HepG2 (cell line): ENCODE measurements around the gene ABCF1. TPM values are rescaled to one million over a fixed set of nuclear protein-coding genes. Genes with fewer than 3 reads are reported as not detected.
A peak's percentile ranks its signal among the peaks of the same experiment; 100 is the strongest.

Source experiments
- CBX2 ChIP-seq, 2 experiments: fragments of 200-600 bp in 1 of 2; sonication (generic); formaldehyde crosslinking in 1 of 2; IDR thresholded peaks; 2 replicates each; pipeline versions ENCODE4 v1.7.0 to v1.8.1; 2018 to 2022; ENCODE audit warnings: low read depth in 2 of 2, low read length in 1 of 2, mild to moderate bottlenecking in 1 of 2, missing genetic modification reagents in 1 of 2
- CSRNP2 ChIP-seq: sonication (generic); formaldehyde crosslinking; conservative IDR thresholded peaks from 2 replicates; pipeline ENCODE4 v1.8.0; 2022; ENCODE audit warnings: low read depth, missing genetic modification reagents
- ELK4 ChIP-seq: sonication (generic); formaldehyde crosslinking; IDR thresholded peaks from 2 replicates; pipeline ENCODE4 v1.9.0; 2021; ENCODE audit warnings: missing genetic modification reagents, borderline replicate concordance
- FOXK2 ChIP-seq: fragments of 450-650 bp; IDR thresholded peaks from 2 replicates; pipeline ENCODE4 v1.6.1; 2016
- GLI4 ChIP-seq: sonication (generic); formaldehyde crosslinking; IDR thresholded peaks from 2 replicates; pipeline ENCODE4 v1.5.1; 2020; ENCODE audit warnings: missing genetic modification reagents, mild to moderate bottlenecking, moderate library complexity, borderline replicate concordance
- SNRNP70 ChIP-seq: fragments of 200-400 bp; formaldehyde crosslinking; IDR thresholded peaks from 2 replicates; pipeline ENCODE4 v1.6.1; 2017; ENCODE audit warnings: mild to moderate bottlenecking, low read depth, low read length, moderate library complexity
- ZNF337 ChIP-seq: sonication (generic); formaldehyde crosslinking; IDR thresholded peaks from 2 replicates; pipeline ENCODE4 v1.5.1; 2020; ENCODE audit warnings: missing genetic modification reagents, low read depth, mild to moderate bottlenecking, borderline replicate concordance
- ZNF414 ChIP-seq: sonication (generic); formaldehyde crosslinking; IDR thresholded peaks from 2 replicates; pipeline ENCODE4 v1.5.0; 2020; ENCODE audit warnings: missing genetic modification reagents
- ZNF44 ChIP-seq: sonication (generic); formaldehyde crosslinking; IDR thresholded peaks from 2 replicates; pipeline ENCODE4 v1.5.1; 2020; ENCODE audit warnings: mild to moderate bottlenecking, missing genetic modification reagents
- ZNF619 ChIP-seq: sonication (generic); formaldehyde crosslinking; IDR thresholded peaks from 2 replicates; pipeline ENCODE4 v1.4.0; 2020; ENCODE audit warnings: mild to moderate bottlenecking, missing genetic modification reagents
- ZNF749 ChIP-seq: sonication (generic); formaldehyde crosslinking; IDR thresholded peaks from 2 replicates; pipeline ENCODE4 v1.8.0; 2022; ENCODE audit warnings: mild to moderate bottlenecking, missing genetic modification reagents, moderate library complexity, borderline replicate concordance
- ZNF75D ChIP-seq: sonication (generic); formaldehyde crosslinking; IDR thresholded peaks from 2 replicates; pipeline ENCODE4 v1.8.1; 2023; ENCODE audit warnings: missing genetic modification reagents, mild to moderate bottlenecking, borderline replicate concordance
- polyA plus RNA-seq, 8 experiments: library from polyadenylated mRNA; depleted of rRNA in 3 of 8; stranded (reverse) in 7 of 8; unstranded in 1 of 8; fragments of >200 nt; fragmentation: Illumina TruSeq in 4 of 8; extraction: Trizol in 4 of 8; gene quantifications; 2 replicates each; pipeline versions ENCODE4 v1.2.1 to v1.2.3, GENCODE V29; 2011 to 2016; ENCODE audit warnings: low read depth in 4 of 8, missing spikeins in 1 of 8, mixed read lengths in 1 of 8; ENCODE audit not compliant: insufficient read depth in 1 of 8
- total RNA-seq, 5 experiments: library from RNA; depleted of rRNA; stranded (reverse); fragments of >200 nt; fragmentation: Illumina TruSeq; extraction: Trizol; gene quantifications; 2 replicates each; pipeline ENCODE4 v1.2.3, GENCODE V29; 2016; ENCODE audit warnings: low read depth in 1 of 5
- TF ChIP-seq, protein P1 (sequence below): IDR thresholded peaks from 2 replicates; pipeline ENCODE4 v1.6.1; 2016; ENCODE audit warnings: mild to moderate bottlenecking, missing biosample characterization, missing genetic modification reagents
- TF ChIP-seq, protein P2 (sequence below): IDR thresholded peaks from 2 replicates; pipeline ENCODE4 v1.4.0; 2020; ENCODE audit warnings: mild to moderate bottlenecking, missing genetic modification reagents

Gene ABCF1
- total and polyA plus RNA-seq, 2 of the 13 experiments (the other 11 are each of a cell fraction or from before 2014, with no cell fraction given) = 25.4 to 98.9 TPM

GRCh38 chr6:30615958-30616810 is 44.9 kb downstream of the ABCF1 start (continued):
- no peak for TF ChIP-seq CSRNP2 (CRISPR knock-in tag)
- TF ChIP-seq, protein P1, sequence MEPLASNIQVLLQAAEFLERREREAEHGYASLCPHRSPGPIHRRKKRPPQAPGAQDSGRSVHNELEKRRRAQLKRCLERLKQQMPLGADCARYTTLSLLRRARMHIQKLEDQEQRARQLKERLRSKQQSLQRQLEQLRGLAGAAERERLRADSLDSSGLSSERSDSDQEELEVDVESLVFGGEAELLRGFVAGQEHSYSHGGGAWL (CRISPR knock-in tag) = no peak
- 0 out of 2 replicates have a peak, but pooled peaks have one; percentile 32 for TF ChIP-seq ZNF337 (CRISPR knock-in tag)
- no peak for TF ChIP-seq SNRNP70
- no peak for TF ChIP-seq ELK4 (CRISPR knock-in tag)
- TF ChIP-seq CBX2 (IDR thresholded peaks at IDR 0.05; ENCODE audit: low read depth, low read length) = no peak
- TF ChIP-seq CBX2 (CRISPR knock-in tag; IDR thresholded peaks at IDR 0.05; ENCODE audit: low read depth) = no peak
- TF ChIP-seq FOXK2 = no peak
- TF ChIP-seq ZNF44 (CRISPR knock-in tag) = no peak
- TF ChIP-seq ZNF619 (CRISPR knock-in tag) = no peak
- TF ChIP-seq, protein P2, sequence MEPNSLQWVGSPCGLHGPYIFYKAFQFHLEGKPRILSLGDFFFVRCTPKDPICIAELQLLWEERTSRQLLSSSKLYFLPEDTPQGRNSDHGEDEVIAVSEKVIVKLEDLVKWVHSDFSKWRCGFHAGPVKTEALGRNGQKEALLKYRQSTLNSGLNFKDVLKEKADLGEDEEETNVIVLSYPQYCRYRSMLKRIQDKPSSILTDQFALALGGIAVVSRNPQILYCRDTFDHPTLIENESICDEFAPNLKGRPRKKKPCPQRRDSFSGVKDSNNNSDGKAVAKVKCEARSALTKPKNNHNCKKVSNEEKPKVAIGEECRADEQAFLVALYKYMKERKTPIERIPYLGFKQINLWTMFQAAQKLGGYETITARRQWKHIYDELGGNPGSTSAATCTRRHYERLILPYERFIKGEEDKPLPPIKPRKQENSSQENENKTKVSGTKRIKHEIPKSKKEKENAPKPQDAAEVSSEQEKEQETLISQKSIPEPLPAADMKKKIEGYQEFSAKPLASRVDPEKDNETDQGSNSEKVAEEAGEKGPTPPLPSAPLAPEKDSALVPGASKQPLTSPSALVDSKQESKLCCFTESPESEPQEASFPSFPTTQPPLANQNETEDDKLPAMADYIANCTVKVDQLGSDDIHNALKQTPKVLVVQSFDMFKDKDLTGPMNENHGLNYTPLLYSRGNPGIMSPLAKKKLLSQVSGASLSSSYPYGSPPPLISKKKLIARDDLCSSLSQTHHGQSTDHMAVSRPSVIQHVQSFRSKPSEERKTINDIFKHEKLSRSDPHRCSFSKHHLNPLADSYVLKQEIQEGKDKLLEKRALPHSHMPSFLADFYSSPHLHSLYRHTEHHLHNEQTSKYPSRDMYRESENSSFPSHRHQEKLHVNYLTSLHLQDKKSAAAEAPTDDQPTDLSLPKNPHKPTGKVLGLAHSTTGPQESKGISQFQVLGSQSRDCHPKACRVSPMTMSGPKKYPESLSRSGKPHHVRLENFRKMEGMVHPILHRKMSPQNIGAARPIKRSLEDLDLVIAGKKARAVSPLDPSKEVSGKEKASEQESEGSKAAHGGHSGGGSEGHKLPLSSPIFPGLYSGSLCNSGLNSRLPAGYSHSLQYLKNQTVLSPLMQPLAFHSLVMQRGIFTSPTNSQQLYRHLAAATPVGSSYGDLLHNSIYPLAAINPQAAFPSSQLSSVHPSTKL (CRISPR knock-in tag) = no peak
- no peak for TF ChIP-seq ZNF414 (CRISPR knock-in tag)
- 0 out of 2 replicates have a peak, but pooled peaks have one; percentile 73 for TF ChIP-seq ZNF749
- no peak; the same call in 1 of the 2 replicates for TF ChIP-seq GLI4 (CRISPR knock-in tag)
- no peak for TF ChIP-seq ZNF75D (CRISPR knock-in tag)
